ENCODE measurements around the gene SAPCD2. TPM values are rescaled to one million over a fixed set of nuclear protein-coding genes. Genes with fewer than 3 reads are reported as not detected.
"Not testable (repeated sequence)": the region's sequence is repeated elsewhere in the genome, so short reads cannot be mapped to it uniquely, and the experiment has no call there.

The SAPCD2 gene
- polyA plus RNA-seq, 3 donors: 0.03 to 3.1 (median 1.7) TPM

- peaks cover 5 to 30% of the 10 kb centered on the region in 2 donors for H3K36me3 Mint-ChIP-seq
- no peaks in the 10 kb centered on the region for H3K9me3 Mint-ChIP-seq
- TF ChIP-seq CTCF (IDR thresholded peaks at IDR 0.05): no peak
- Histone ChIP-seq H3K4me3 (replicated peaks in 1 of 3; ENCODE audit: low read depth in 2 of 3, low read length in 3 of 3) (peak overlapping the region; percentile 47 to 88 (median 68)), H3K4me1 (ENCODE audit: control insufficient read depth in 1 of 2, insufficient read depth in 2 of 2, low read length in 2 of 2) (peaks cover 54 to 67% of the 10 kb centered on the region in 2 donors), H4K20me1 (ENCODE audit: insufficient read depth, low read length) (peaks cover 48% of the 10 kb centered on the region), H3K9me3 (replicated peaks in 1 of 2; ENCODE audit: control insufficient read depth in 1 of 2, insufficient read depth in 1 of 2, low read length in 2 of 2) (no peaks in the 10 kb centered on the region), H2AFZ (ENCODE audit: insufficient read depth, low read depth, low read length, poor library complexity, severe bottlenecking) (peak overlapping the region; percentile 29), H3K4me2 (replicated peaks; ENCODE audit: extremely low read depth, low read length, poor library complexity, severe bottlenecking) (peak overlapping the region; percentile 98), H3K9ac (ENCODE audit: insufficient read depth, low read length, poor library complexity, severe bottlenecking) (peak overlapping the region; percentile 77), H3K36me3 (replicated peaks in 1 of 2; ENCODE audit: control insufficient read depth in 1 of 2, insufficient read depth in 2 of 2, low read length in 2 of 2) (peaks cover 15 to 22% of the 10 kb centered on the region in 2 donors), H3K27ac (ENCODE audit: low read depth in 1 of 2, low read length in 2 of 2) (peak overlapping the region; percentile 83 to 92), H3K27me3 (ENCODE audit: control insufficient read depth in 2 of 2, insufficient read depth in 2 of 2, low read length in 2 of 2) (no peaks in the 10 kb centered on the region), H3K79me2 (ENCODE audit: insufficient read depth, low read length) (peaks cover 67% of the 10 kb centered on the region)
- H3K4me1 Mint-ChIP-seq: peaks cover 45% of the 10 kb centered on the region
- intact Hi-C loops (cut with micrococcal nuclease): loop anchor here (1.0 to 10.0 kb wide), 7 partner anchors 33 to 247 kb away; partner anchors contain the start of genes AJM1 (in 1 of the 2), C8G (in 1 of the 2), CLIC3 (in 1 of the 2) and FBXW5 (in 1 of the 2)
- H3K27me3 Mint-ChIP-seq (ENCODE audit: low read depth in 3 of 3): no peaks in the 10 kb centered on the region
- WGBS (ENCODE audit: insufficient coverage): 0% methylated on average over 8 of the region's 15 CpGs
- peak overlapping the region; percentile 86 to 94 (median 92) for H3K27ac Mint-ChIP-seq
- peak; percentile 44 to 65 (median 60) for DNase-seq
- peak overlapping the region; percentile 87 to 93 for H3K4me3 Mint-ChIP-seq
Observed at GRCh38 chr9:137034039-137034708, 36.2 kb downstream of the SAPCD2 start.

- Histone ChIP-seq H3K4me3 (replicated peaks in 1 of 3; ENCODE audit: low read depth in 2 of 3, low read length in 3 of 3) (peak overlapping the region; percentile 47 to 88 (median 68)), H4K20me1 (ENCODE audit: insufficient read depth, low read length) (peaks cover 48% of the 10 kb centered on the region), H3K79me2 (ENCODE audit: insufficient read depth, low read length) (peaks cover 73% of the 10 kb centered on the region), H3K4me1 (ENCODE audit: control insufficient read depth in 1 of 2, insufficient read depth in 2 of 2, low read length in 2 of 2) (peaks cover 61 to 74% of the 10 kb centered on the region in 2 donors), H3K4me2 (replicated peaks; ENCODE audit: extremely low read depth, low read length, poor library complexity, severe bottlenecking) (peak overlapping the region; percentile 98), H3K36me3 (replicated peaks in 1 of 2; ENCODE audit: control insufficient read depth in 1 of 2, insufficient read depth in 2 of 2, low read length in 2 of 2) (peaks cover 15 to 22% of the 10 kb centered on the region in 2 donors), H3K9ac (ENCODE audit: insufficient read depth, low read length, poor library complexity, severe bottlenecking) (peak overlapping the region; percentile 77), H3K27ac (ENCODE audit: low read depth in 1 of 2, low read length in 2 of 2) (peak overlapping the region; percentile 83 to 92)
- H3K36me3 Mint-ChIP-seq: peaks cover 3 to 25% of the 10 kb centered on the region in 2 donors
- not testable (repeated sequence) for H3K9me3 ChIP-seq (replicated peaks in 1 of 2; ENCODE audit: control insufficient read depth in 1 of 2, insufficient read depth in 1 of 2, low read length in 2 of 2); H3K9me3 Mint-ChIP-seq; H3K27me3 ChIP-seq (ENCODE audit: control insufficient read depth in 2 of 2, insufficient read depth in 2 of 2, low read length in 2 of 2); H3K27me3 Mint-ChIP-seq (ENCODE audit: low read depth in 3 of 3); H2AFZ ChIP-seq (ENCODE audit: insufficient read depth, low read depth, low read length, poor library complexity, severe bottlenecking); DNase-seq
- peaks cover 52% of the 10 kb centered on the region for H3K4me1 Mint-ChIP-seq
- peak overlapping the region; percentile 86 to 94 (median 92) for H3K27ac Mint-ChIP-seq
- peak overlapping the region; percentile 87 to 93 for H3K4me3 Mint-ChIP-seq
- intact Hi-C loops (cut with micrococcal nuclease): loop anchor here (5.0 to 10.0 kb wide), 6 partner anchors 34 to 246 kb away; partner anchors contain the start of genes AJM1 (in 1 of the 2), C8G (in 1 of the 2), CLIC3 (in 1 of the 2) and FBXW5 (in 1 of the 2)
- no CpG with 5 or more reads among the region's 5 CpGs for WGBS (ENCODE audit: insufficient coverage)
Observed at GRCh38 chr9:137033481-137033880, 36.9 kb downstream of the SAPCD2 start.

Measured in CD14-positive monocyte (primary cell).